ENCODE measurements around the gene EHMT1. TPM values are rescaled to one million over a fixed set of nuclear protein-coding genes. Genes with fewer than 3 reads are reported as not detected.

EHMT1 gene
- total RNA-seq, 1 experiment from 2014 or later, result 112 TPM

GRCh38 chr9:137607141-137607857 lies 11.5 kb upstream of the EHMT1 start:
- Histone ChIP-seq H3K14ac (ENCODE audit: insufficient read depth, low read length) (no peak overlapping the region), H3K4ac (ENCODE audit: low read depth, low read length) (no peak overlapping the region), H3K56ac (ENCODE audit: insufficient read length, low read depth, low read length) (no peak overlapping the region), H4K20me1 (ENCODE audit: control insufficient read depth, insufficient read depth, insufficient read length) (no peaks in the 10 kb centered on the region), H4K5ac (ENCODE audit: insufficient read length, low read depth, low read length) (no peak overlapping the region), H3K4me2 (ENCODE audit: insufficient read depth, insufficient read length, low read length) (no peak overlapping the region), H2BK12ac (ENCODE audit: insufficient read length, low read depth, low read length) (no peak overlapping the region), H3K27ac (ENCODE audit: insufficient read length, low read depth, low read length) (no peak overlapping the region), H4K91ac (ENCODE audit: insufficient read length, low read depth, low read length) (no peak overlapping the region), H3T11ph (ENCODE audit: low read length) (no peak overlapping the region), H3K79me1 (ENCODE audit: insufficient read depth, low read depth, low read length, poor library complexity, severe bottlenecking) (no peaks in the 10 kb centered on the region), H3K27me3 (ENCODE audit: insufficient read depth, low read length) (no peaks in the 10 kb centered on the region; the same call in 1 of the 2 replicates), H2BK5ac (ENCODE audit: insufficient read length, low read length) (no peak overlapping the region), H3K23ac (ENCODE audit: insufficient read length, low read depth, low read length) (no peak overlapping the region), H2AFZ (ENCODE audit: low read length) (no peak overlapping the region), H3K79me2 (ENCODE audit: insufficient read depth, low read length) (0 out of 2 replicates have a peak, but pooled peaks cover 2% of the 10 kb centered on the region), H3K9me3 (ENCODE audit: control insufficient read depth, low read depth, low read length) (no peaks in the 10 kb centered on the region), H2AK5ac (ENCODE audit: insufficient read length, low read length) (no peak overlapping the region), H3K18ac (ENCODE audit: insufficient read length, low read depth, low read length) (no peak overlapping the region), H3K23me2 (ENCODE audit: insufficient read length, low read depth, low read length, poor library complexity, severe bottlenecking) (peaks cover 7% of the 10 kb centered on the region), H3K9ac (ENCODE audit: extremely low read depth, insufficient read length, low read length) (no peak overlapping the region), H4K8ac (replicated peaks; ENCODE audit: insufficient read length, low read depth, low read length) (no peak overlapping the region), H2BK15ac (ENCODE audit: low read depth, low read length) (no peak overlapping the region), H3K4me1 (ENCODE audit: insufficient read depth, low read length) (no peaks in the 10 kb centered on the region; the same call in 1 of the 2 replicates), H2BK20ac (ENCODE audit: low read depth, low read length, poor library complexity, severe bottlenecking) (no peak overlapping the region), H2BK120ac (ENCODE audit: low read depth, low read length, poor library complexity, severe bottlenecking) (no peak overlapping the region)
- no CpG with 5 or more reads among the region's 17 CpGs for WGBS (ENCODE audit: extremely low coverage, insufficient read length, low lambda C conversion rate)
- no peak for DNase-seq
- no peaks in the 10 kb centered on the region; a peak in 2 of 7 replicates for H3K36me3 Mint-ChIP-seq (ENCODE audit: insufficient read depth in 1 of 3, low read depth in 3 of 3)
- TF ChIP-seq, protein P1, sequence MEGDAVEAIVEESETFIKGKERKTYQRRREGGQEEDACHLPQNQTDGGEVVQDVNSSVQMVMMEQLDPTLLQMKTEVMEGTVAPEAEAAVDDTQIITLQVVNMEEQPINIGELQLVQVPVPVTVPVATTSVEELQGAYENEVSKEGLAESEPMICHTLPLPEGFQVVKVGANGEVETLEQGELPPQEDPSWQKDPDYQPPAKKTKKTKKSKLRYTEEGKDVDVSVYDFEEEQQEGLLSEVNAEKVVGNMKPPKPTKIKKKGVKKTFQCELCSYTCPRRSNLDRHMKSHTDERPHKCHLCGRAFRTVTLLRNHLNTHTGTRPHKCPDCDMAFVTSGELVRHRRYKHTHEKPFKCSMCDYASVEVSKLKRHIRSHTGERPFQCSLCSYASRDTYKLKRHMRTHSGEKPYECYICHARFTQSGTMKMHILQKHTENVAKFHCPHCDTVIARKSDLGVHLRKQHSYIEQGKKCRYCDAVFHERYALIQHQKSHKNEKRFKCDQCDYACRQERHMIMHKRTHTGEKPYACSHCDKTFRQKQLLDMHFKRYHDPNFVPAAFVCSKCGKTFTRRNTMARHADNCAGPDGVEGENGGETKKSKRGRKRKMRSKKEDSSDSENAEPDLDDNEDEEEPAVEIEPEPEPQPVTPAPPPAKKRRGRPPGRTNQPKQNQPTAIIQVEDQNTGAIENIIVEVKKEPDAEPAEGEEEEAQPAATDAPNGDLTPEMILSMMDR (conservative IDR thresholded peaks at IDR 0.05), result no peak
- peaks cover 24% of the 10 kb centered on the region for H3K27me3 Mint-ChIP-seq (ENCODE audit: low read depth)
- no peak overlapping the region for H3K27ac Mint-ChIP-seq
- peak overlapping the region; percentile 69 to 81 for H3K4me3 Mint-ChIP-seq
- peaks cover 28 to 41% of the 10 kb centered on the region in 2 experiments for H3K4me1 Mint-ChIP-seq
- H3K9me3 Mint-ChIP-seq, result no peaks in the 10 kb centered on the region

All from H9 (cell line).